SK-N-SH (cell line): ENCODE measurements around the gene SLC22A15. TPM values are rescaled to one million over a fixed set of nuclear protein-coding genes. Genes with fewer than 3 reads are reported as not detected.

Experiments
- CTCF ChIA-PET: fragments of 300-600, 350-600 bp; formaldehyde crosslinking; extraction: SDS; loops from one replicate; lab custom pipeline; 2021; lab: Yijun Ruan, JAX
- POLR2A ChIA-PET: fragments of 350-600 bp; sonication (Branson Sonifier 250); formaldehyde crosslinking; extraction: SDS; loops from one replicate; lab custom pipeline; 2020; ENCODE audit warnings: antibody characterized with exemption, inconsistent platforms; lab: Yijun Ruan, JAX
- DNase-seq: peaks from one replicate; pipeline ENCODE4 v3.0.0; 2012
- H2AFZ ChIP-seq: fragments of 200-600 bp; sonication (generic); 2 replicates; pipeline ENCODE4 v1.8.1; 2016; ENCODE audit warnings: antibody characterized with exemption, mild to moderate bottlenecking, low read depth
- H3F3A ChIP-seq: fragments of 200-600 bp; sonication (generic); replicated peaks from 2 replicates; pipeline ENCODE3; 2016; ENCODE audit warnings: antibody characterized with exemption, mild to moderate bottlenecking; ENCODE audit not compliant: insufficient read depth
- H3K27ac ChIP-seq, 2 experiments: fragments of 200-500 bp in 1 of 2; fragments of 200-600 bp in 1 of 2; sonication (Bioruptor generic) in 1 of 2; sonication (generic), shearing (Covaris generic) in 1 of 2; 2 replicates each; pipeline versions ENCODE4 v1.5.1 to v1.6.1; 2014 to 2016; ENCODE audit warnings: low read depth in 2 of 2, inconsistent platforms in 1 of 2, low read length in 1 of 2, mild to moderate bottlenecking in 1 of 2, mixed read lengths in 1 of 2
- H3K27me3 ChIP-seq: fragments of 200-600 bp; sonication (generic), shearing (Covaris generic); 2 replicates; pipeline ENCODE4 v1.6.1; 2016; ENCODE audit warnings: mixed run types; ENCODE audit not compliant: insufficient read depth
- H3K36me3 ChIP-seq, 2 experiments: fragments of 200-500 bp in 1 of 2; fragments of 200-600 bp in 1 of 2; sonication (Bioruptor generic) in 1 of 2; sonication (generic) in 1 of 2; replicated peaks in 1 of 2; 2 replicates each; pipeline versions ENCODE3 to v1.5.1; 2014 to 2016; ENCODE audit warnings: low read length in 1 of 2, mild to moderate bottlenecking in 1 of 2; ENCODE audit not compliant: insufficient read depth in 2 of 2, control insufficient read depth in 1 of 2
- H3K4me1 ChIP-seq, 2 experiments: fragments of 200-500 bp in 1 of 2; fragments of 200-600 bp in 1 of 2; sonication (Bioruptor generic) in 1 of 2; sonication (generic), shearing (Covaris generic) in 1 of 2; 2 replicates each; pipeline versions ENCODE4 v1.5.1 to v1.6.1; 2014 to 2016; ENCODE audit warnings: low read depth in 1 of 2, low read length in 1 of 2, mixed run types in 1 of 2; ENCODE audit not compliant: insufficient read depth in 2 of 2, control insufficient read depth in 1 of 2
- H3K4me2 ChIP-seq: fragments of 200-600 bp; sonication (generic), shearing (Covaris generic); 2 replicates; pipeline ENCODE4 v1.6.1; 2017; ENCODE audit warnings: mixed run types
- H3K4me3 ChIP-seq, 2 experiments: fragments of 200-500 bp in 1 of 2; fragments of 200-600 bp in 1 of 2; sonication (Bioruptor generic) in 1 of 2; sonication (generic), shearing (Covaris generic) in 1 of 2; 2 replicates each; pipeline versions ENCODE4 v1.5.1 to v1.8.1; 2014 to 2016; ENCODE audit warnings: low read depth in 2 of 2, inconsistent platforms in 1 of 2, low read length in 1 of 2, mild to moderate bottlenecking in 1 of 2, mixed read lengths in 1 of 2, moderate library complexity in 1 of 2
- H3K79me2 ChIP-seq: fragments of 200-600 bp; sonication (generic); 2 replicates; pipeline ENCODE4 v1.8.1; 2017; ENCODE audit warnings: mild to moderate bottlenecking; ENCODE audit not compliant: insufficient read depth
- H3K9ac ChIP-seq: fragments of 200-600 bp; sonication (generic); 2 replicates; pipeline ENCODE4 v1.6.1; 2017; ENCODE audit warnings: mixed run types
- H3K9me2 ChIP-seq: fragments of 200-600 bp; sonication (generic); 2 replicates; pipeline ENCODE4 v1.6.1; 2017; ENCODE audit warnings: mixed run types
- H3K9me3 ChIP-seq: fragments of 200-600 bp; sonication (generic); 2 replicates; pipeline ENCODE4 v1.6.1; 2017; ENCODE audit warnings: mixed run types, mild to moderate bottlenecking, moderate library complexity
- H4K20me1 ChIP-seq: fragments of 200-600 bp; sonication (generic); 2 replicates; pipeline ENCODE4 v1.6.1; 2017; ENCODE audit warnings: mild to moderate bottlenecking, mixed run types; ENCODE audit not compliant: insufficient read depth
- CHD2 ChIP-seq: fragments of 150-350 bp; IDR thresholded peaks from 2 replicates; pipeline ENCODE4 v1.6.1; 2018; ENCODE audit warnings: low read length; ENCODE audit not compliant: partially characterized antibody
- EZH2phosphoT487 ChIP-seq: fragments of 200-600 bp; sonication (generic); IDR thresholded peaks from 2 replicates; pipeline ENCODE4 v1.6.1; 2017; ENCODE audit warnings: low read depth, mixed run types, mild to moderate bottlenecking, antibody characterized with exemption, moderate library complexity, borderline replicate concordance
- FOXJ3 ChIP-seq: sonication (generic); formaldehyde crosslinking; IDR thresholded peaks from 2 replicates; pipeline ENCODE4 v1.5.1; 2020; ENCODE audit warnings: mild to moderate bottlenecking, missing genetic modification reagents
- FOXM1 ChIP-seq: IDR thresholded peaks from 2 replicates; pipeline ENCODE4 v1.4.0; 2012; ENCODE audit warnings: low read depth, mild to moderate bottlenecking
- GABPA ChIP-seq: IDR thresholded peaks from 2 replicates; pipeline ENCODE4 v1.4.0; 2012; ENCODE audit warnings: low read depth, mild to moderate bottlenecking
- JUND ChIP-seq: IDR thresholded peaks from 2 replicates; pipeline ENCODE4 v1.4.0; 2012
- NRF1 ChIP-seq: IDR thresholded peaks from 2 replicates; pipeline ENCODE4 v1.6.1; 2012; ENCODE audit warnings: low read depth, mild to moderate bottlenecking, low read length
- POLR2AphosphoS5 ChIP-seq: IDR thresholded peaks from 2 replicates; pipeline ENCODE4 v1.6.1; 2012; ENCODE audit warnings: low read depth, low read length
- RAD21 ChIP-seq: IDR thresholded peaks from 2 replicates; pipeline ENCODE4 v1.6.1; 2012; ENCODE audit warnings: mild to moderate bottlenecking, low read length
- RCOR1 ChIP-seq: fragments of 150-350 bp; IDR thresholded peaks from 2 replicates; pipeline ENCODE4 v1.6.1; 2017; ENCODE audit warnings: antibody characterized with exemption, low read length
- SIN3A ChIP-seq: IDR thresholded peaks from 2 replicates; pipeline ENCODE4 v1.6.1; 2012; ENCODE audit warnings: low read depth, mild to moderate bottlenecking, low read length, moderate library complexity, borderline replicate concordance
- TAF1 ChIP-seq: IDR thresholded peaks from 2 replicates; pipeline ENCODE4 v1.6.1; 2012; ENCODE audit warnings: low read depth, mild to moderate bottlenecking, low read length, moderate library complexity, borderline replicate concordance
- YY1 ChIP-seq: IDR thresholded peaks from 2 replicates; pipeline ENCODE4 v1.4.0; 2012; ENCODE audit warnings: low read depth, mild to moderate bottlenecking
- WGBS: methylation state at CpG from one replicate; pipeline ENCODE4 v1.1.6; 2017; ENCODE audit warnings: low lambda C conversion rate; 5-methylcytosine and 5-hydroxymethylcytosine counted together
- polyA plus RNA-seq, 3 experiments: library from polyadenylated mRNA; depleted of rRNA; stranded (reverse); fragments of >200 nt; gene quantifications; 2 replicates each; pipeline ENCODE4 v1.2.3, GENCODE V29; 2012
- TF ChIP-seq, protein P1 (sequence below): fragments of 150-350 bp; IDR thresholded peaks from 2 replicates; pipeline ENCODE4 v1.6.1; 2016; ENCODE audit warnings: mild to moderate bottlenecking, low read depth, low read length
- TF ChIP-seq, protein P2 (sequence below): fragments of 150-350 bp; IDR thresholded peaks from 2 replicates; pipeline ENCODE4 v1.6.1; 2017; ENCODE audit warnings: antibody characterized with exemption, low read length, low read depth, borderline replicate concordance
- TF ChIP-seq, protein P3 (sequence below): IDR thresholded peaks from 2 replicates; pipeline ENCODE4 v1.4.0; 2012; ENCODE audit warnings: low read depth, borderline replicate concordance

SLC22A15 gene
- polyA plus RNA-seq, 1 of the 3 experiments (the other 2 are of a cell fraction) = 0.13 TPM

DNA sequence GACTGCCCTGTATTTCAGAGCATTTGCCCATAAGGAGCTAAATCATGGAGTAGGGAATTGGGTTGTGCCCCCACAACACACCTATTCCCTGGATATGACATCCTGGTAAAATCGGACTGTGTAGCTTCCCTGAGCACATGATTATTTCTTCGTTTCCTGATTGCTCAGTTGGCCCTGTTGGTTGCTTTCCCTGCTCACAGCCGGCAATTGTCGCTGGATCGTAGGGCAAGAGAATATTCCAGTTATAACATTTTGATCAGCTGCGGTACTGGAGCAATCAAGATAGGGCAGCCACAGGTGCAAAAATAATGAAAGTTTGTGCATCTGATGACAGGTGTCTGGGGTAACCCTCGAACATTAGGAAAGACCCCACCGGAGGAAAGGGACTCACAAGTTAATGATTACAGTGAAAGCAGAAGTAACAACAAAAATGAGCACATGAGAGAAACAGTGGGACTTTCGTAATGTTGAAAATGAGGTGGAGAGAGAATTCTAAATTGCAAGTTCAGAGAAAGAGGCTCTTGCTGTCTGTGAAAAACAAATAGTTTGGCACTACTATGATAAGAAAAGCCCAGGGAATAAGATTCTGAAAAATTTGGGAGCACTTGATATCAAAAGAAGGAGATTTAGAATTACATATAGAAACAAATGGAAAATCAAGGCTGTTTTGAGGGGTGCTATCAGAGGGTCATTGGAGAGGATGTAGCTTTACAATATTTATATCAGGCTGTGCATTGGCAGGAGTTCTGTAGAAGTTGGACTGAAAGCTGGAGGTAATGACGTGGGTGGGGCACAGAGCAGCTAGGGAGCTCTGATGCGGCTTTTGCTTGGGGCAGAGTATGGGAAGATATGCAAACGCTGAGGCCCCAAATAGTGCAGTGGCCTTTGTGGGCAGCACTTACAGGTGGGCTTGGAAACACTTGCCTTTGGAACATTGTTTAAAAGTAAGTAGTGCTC, 134.5 kb downstream of the SLC22A15 start, which contains the start of gene MAB21L3:
MAB21L3 (plus strand) TSS at position 833 of the 957 bp plus-strand sequence. CDS start 1,217 bp downstream, outside the sequence.
- Histone ChIP-seq H3K4me2 (no peak within 1 kb of the TSS), H3K79me2 (no peaks in the 10 kb centered on the region), H3F3A (no peaks in the 10 kb centered on the region), H3K4me3 (no peak within 1 kb of the TSS), H3K27me3 (no peaks in the 10 kb centered on the region), H2AFZ (no peak within 1 kb of the TSS), H4K20me1 (no peaks in the 10 kb centered on the region), H3K4me1 (peaks cover 6% of the 10 kb centered on the region in 2 experiments; a peak in 3 of 4 replicates), H3K9ac (no peak within 1 kb of the TSS), H3K36me3 (no peaks in the 10 kb centered on the region), H3K9me2 (no peaks in the 10 kb centered on the region), H3K9me3 (no peaks in the 10 kb centered on the region), H3K27ac (no peak within 1 kb of the TSS)
- DNase-seq = no peak
- POLR2A ChIA-PET = no interaction called here
- TF ChIP-seq, protein P1, sequence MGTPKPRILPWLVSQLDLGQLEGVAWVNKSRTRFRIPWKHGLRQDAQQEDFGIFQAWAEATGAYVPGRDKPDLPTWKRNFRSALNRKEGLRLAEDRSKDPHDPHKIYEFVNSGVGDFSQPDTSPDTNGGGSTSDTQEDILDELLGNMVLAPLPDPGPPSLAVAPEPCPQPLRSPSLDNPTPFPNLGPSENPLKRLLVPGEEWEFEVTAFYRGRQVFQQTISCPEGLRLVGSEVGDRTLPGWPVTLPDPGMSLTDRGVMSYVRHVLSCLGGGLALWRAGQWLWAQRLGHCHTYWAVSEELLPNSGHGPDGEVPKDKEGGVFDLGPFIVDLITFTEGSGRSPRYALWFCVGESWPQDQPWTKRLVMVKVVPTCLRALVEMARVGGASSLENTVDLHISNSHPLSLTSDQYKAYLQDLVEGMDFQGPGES = no peak
- TF ChIP-seq RAD21 (no peak), POLR2AphosphoS5 (no peak), TAF1 (no peak), NRF1 (no peak), EZH2phosphoT487 (no peak), FOXM1 (no peak), YY1 (no peak), JUND (no peak), CHD2 (no peak)
- TF ChIP-seq, protein P2, sequence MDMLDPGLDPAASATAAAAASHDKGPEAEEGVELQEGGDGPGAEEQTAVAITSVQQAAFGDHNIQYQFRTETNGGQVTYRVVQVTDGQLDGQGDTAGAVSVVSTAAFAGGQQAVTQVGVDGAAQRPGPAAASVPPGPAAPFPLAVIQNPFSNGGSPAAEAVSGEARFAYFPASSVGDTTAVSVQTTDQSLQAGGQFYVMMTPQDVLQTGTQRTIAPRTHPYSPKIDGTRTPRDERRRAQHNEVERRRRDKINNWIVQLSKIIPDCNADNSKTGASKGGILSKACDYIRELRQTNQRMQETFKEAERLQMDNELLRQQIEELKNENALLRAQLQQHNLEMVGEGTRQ = no peak
- CTCF ChIA-PET = interaction anchor here (0.9 to 3.5 kb wide), 5 partner anchors 17 to 375 kb away, joined by 3 to 17 read pairs (median 5); no protein-coding TSS in a partner anchor
- WGBS = 68% methylated on average over 12 of the region's 12 CpGs

DNA sequence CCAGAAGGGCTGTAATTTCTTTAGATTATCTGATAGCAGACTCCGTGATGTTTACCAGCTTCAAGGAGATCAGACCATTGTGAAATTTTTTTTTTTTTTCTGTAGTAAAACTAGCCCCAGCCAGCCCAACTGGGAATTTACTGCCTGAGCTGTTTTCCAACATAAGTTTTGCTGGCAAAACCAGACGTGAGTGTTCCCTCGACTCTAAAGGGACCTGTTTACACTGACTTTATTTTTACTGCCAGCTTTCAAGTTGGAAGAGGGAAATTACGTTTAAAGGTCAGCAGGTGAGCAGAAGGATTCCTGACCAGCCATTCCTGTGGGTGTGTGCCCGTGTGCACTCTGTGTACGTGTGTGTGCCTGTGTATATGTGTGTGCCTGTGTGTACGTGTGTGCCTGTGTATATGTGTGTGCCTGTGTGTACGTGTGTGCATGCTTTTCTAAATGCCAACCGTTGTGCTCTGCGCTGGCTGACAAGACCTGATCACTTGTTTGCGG, 135.3 kb downstream of the SLC22A15 start:
- Histone ChIP-seq H3K9me2 (no peaks in the 10 kb centered on the region), H3K27me3 (no peaks in the 10 kb centered on the region), H3K36me3 (no peaks in the 10 kb centered on the region), H3K9me3 (no peaks in the 10 kb centered on the region), H3K9ac (no peak overlapping the region), H3K4me3 (no peak overlapping the region), H4K20me1 (no peaks in the 10 kb centered on the region), H3K4me1 (peaks cover 6% of the 10 kb centered on the region in 2 experiments; a peak in 3 of 4 replicates), H3F3A (no peaks in the 10 kb centered on the region), H3K79me2 (no peaks in the 10 kb centered on the region)
- DNase-seq = no peak
- TF ChIP-seq FOXJ3 (no peak), TAF1 (no peak), JUND (no peak), RCOR1 (no peak), SIN3A (no peak), GABPA (no peak)
- TF ChIP-seq, protein P2 = no peak
- TF ChIP-seq, protein P3, sequence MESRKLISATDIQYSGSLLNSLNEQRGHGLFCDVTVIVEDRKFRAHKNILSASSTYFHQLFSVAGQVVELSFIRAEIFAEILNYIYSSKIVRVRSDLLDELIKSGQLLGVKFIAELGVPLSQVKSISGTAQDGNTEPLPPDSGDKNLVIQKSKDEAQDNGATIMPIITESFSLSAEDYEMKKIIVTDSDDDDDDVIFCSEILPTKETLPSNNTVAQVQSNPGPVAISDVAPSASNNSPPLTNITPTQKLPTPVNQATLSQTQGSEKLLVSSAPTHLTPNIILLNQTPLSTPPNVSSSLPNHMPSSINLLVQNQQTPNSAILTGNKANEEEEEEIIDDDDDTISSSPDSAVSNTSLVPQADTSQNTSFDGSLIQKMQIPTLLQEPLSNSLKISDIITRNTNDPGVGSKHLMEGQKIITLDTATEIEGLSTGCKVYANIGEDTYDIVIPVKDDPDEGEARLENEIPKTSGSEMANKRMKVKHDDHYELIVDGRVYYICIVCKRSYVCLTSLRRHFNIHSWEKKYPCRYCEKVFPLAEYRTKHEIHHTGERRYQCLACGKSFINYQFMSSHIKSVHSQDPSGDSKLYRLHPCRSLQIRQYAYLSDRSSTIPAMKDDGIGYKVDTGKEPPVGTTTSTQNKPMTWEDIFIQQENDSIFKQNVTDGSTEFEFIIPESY = no peak
- TF ChIP-seq, all 33 proteins: peak for 0
- ChIA-PET POLR2A (no interaction called here), CTCF (interaction anchor here (0.9 to 3.5 kb wide), 4 partner anchors 16 to 374 kb away, joined by 3 to 17 read pairs (median 4); no protein-coding TSS in a partner anchor)
- WGBS = 63% methylated on average over 11 of the region's 11 CpGs
- no peak overlapping the region for H3K27ac ChIP-seq
- H3K4me2 ChIP-seq = no peak overlapping the region
- no peak overlapping the region for H2AFZ ChIP-seq
